ENCODE data around the gene RAD51B. TPM values are rescaled to one million over a fixed set of nuclear protein-coding genes. Genes with fewer than 3 reads are reported as not detected.

Gene RAD51B
- total RNA-seq, 1 donor from 2014 or later = 3.2 TPM

- ATAC-seq = peak; percentile 50
- DNase-seq = no peak
- intact Hi-C loops (cut with micrococcal nuclease) = no loop called here
Observed at GRCh38 chr14:68741839-68742470, 922.4 kb downstream of the RAD51B start.

- ATAC-seq (no peak), DNase-seq (no peak)
- intact Hi-C loops (cut with micrococcal nuclease) = no loop called here
Observed at GRCh38 chr14:68744613-68745012, 925.0 kb downstream of the RAD51B start.

GRCh38 chr14:68747393-68747792, 927.8 kb downstream of the RAD51B start:
- intact Hi-C loops (cut with micrococcal nuclease) = no loop called here
- ATAC-seq = no peak

GRCh38 chr14:68748260-68748659, 928.7 kb downstream of the RAD51B start:
- no peak for ATAC-seq
- intact Hi-C loops (cut with micrococcal nuclease) = no loop called here
- DNase-seq = no peak

More at GRCh38 chr14:68747393-68747792, 927.8 kb downstream of the RAD51B start:
- no peak for DNase-seq

GRCh38 chr14:68748691-68749090, 929.1 kb downstream of the RAD51B start:
- no peak for DNase-seq
- no peak for ATAC-seq
- intact Hi-C loops (cut with micrococcal nuclease) = no loop called here

- intact Hi-C loops (cut with micrococcal nuclease) = no loop called here
- no peak for DNase-seq
- ATAC-seq = no peak
Observed at GRCh38 chr14:68749487-68750475, 930.2 kb downstream of the RAD51B start.

- ATAC-seq (peak; percentile 35), DNase-seq (no peak)
- intact Hi-C loops (cut with micrococcal nuclease) = no loop called here
Observed at GRCh38 chr14:68752271-68753006, 932.9 kb downstream of the RAD51B start.

GRCh38 chr14:68753690-68754089, 934.1 kb downstream of the RAD51B start:
- no peak for DNase-seq
- ATAC-seq = no peak
- intact Hi-C loops (cut with micrococcal nuclease) = no loop called here

- DNase-seq = no peak
- no peak for ATAC-seq
- intact Hi-C loops (cut with micrococcal nuclease) = no loop called here
Observed at GRCh38 chr14:68755016-68755353, 935.4 kb downstream of the RAD51B start.

GRCh38 chr14:68756000-68756481, 936.5 kb downstream of the RAD51B start:
- intact Hi-C loops (cut with micrococcal nuclease) = no loop called here
- DNase-seq (no peak), ATAC-seq (no peak)

- intact Hi-C loops (cut with micrococcal nuclease) = no loop called here
- DNase-seq (no peak), ATAC-seq (no peak)
Observed at GRCh38 chr14:68756734-68757133, 937.2 kb downstream of the RAD51B start.

GRCh38 chr14:68757618-68758081, 938.1 kb downstream of the RAD51B start:
- DNase-seq (peak; percentile 51), ATAC-seq (peak; percentile 65)
- intact Hi-C loops (cut with micrococcal nuclease) = no loop called here

GRCh38 chr14:68758301-68758700, 938.7 kb downstream of the RAD51B start:
- DNase-seq (no peak), ATAC-seq (no peak)
- intact Hi-C loops (cut with micrococcal nuclease) = no loop called here

GRCh38 chr14:68759017-68759560, 939.5 kb downstream of the RAD51B start:
- DNase-seq = no peak
- intact Hi-C loops (cut with micrococcal nuclease) = no loop called here
- ATAC-seq = no peak

GRCh38 chr14:68759937-68760336, 940.4 kb downstream of the RAD51B start:
- intact Hi-C loops (cut with micrococcal nuclease) = no loop called here
- ATAC-seq (no peak), DNase-seq (no peak)

- no peak for ATAC-seq
- intact Hi-C loops (cut with micrococcal nuclease) = no loop called here
- no peak for DNase-seq
Observed at GRCh38 chr14:68760761-68761160, 941.2 kb downstream of the RAD51B start.

GRCh38 chr14:68761391-68761790, 941.8 kb downstream of the RAD51B start:
- intact Hi-C loops (cut with micrococcal nuclease) = no loop called here
- no peak for ATAC-seq
- DNase-seq = no peak

GRCh38 chr14:68762953-68763764, 943.6 kb downstream of the RAD51B start:
- ATAC-seq (peak; percentile 93), DNase-seq (peak; percentile 83)
- intact Hi-C loops (cut with micrococcal nuclease) = no loop called here

Measured in left ventricle myocardium superior (tissue), 1 donor.